Uterus (tissue), 2 donors: Measurements from ENCODE around the gene CACNA1C.

ENCODE experiments used
- POLR2A ChIP-seq, 2 donors: fragments of 450-650 bp; IDR thresholded peaks; one replicate each; pipeline ENCODE4 v1.6.1; 2016; ENCODE audit warnings: antibody characterized with exemption in 2 of 2, mild to moderate bottlenecking in 1 of 2, moderate library complexity in 1 of 2
- TF ChIP-seq, protein P1 (sequence below), 4 experiments: fragments of 200-600 bp in 2 of 4; fragments of 450-650 bp in 2 of 4; sonication (generic) in 2 of 4; IDR thresholded peaks; one replicate each; pipeline ENCODE4 v1.5.1; 2016 to 2019; ENCODE audit warnings: antibody characterized with exemption in 4 of 4, mild to moderate bottlenecking in 2 of 4, moderate library complexity in 1 of 4

DNA sequence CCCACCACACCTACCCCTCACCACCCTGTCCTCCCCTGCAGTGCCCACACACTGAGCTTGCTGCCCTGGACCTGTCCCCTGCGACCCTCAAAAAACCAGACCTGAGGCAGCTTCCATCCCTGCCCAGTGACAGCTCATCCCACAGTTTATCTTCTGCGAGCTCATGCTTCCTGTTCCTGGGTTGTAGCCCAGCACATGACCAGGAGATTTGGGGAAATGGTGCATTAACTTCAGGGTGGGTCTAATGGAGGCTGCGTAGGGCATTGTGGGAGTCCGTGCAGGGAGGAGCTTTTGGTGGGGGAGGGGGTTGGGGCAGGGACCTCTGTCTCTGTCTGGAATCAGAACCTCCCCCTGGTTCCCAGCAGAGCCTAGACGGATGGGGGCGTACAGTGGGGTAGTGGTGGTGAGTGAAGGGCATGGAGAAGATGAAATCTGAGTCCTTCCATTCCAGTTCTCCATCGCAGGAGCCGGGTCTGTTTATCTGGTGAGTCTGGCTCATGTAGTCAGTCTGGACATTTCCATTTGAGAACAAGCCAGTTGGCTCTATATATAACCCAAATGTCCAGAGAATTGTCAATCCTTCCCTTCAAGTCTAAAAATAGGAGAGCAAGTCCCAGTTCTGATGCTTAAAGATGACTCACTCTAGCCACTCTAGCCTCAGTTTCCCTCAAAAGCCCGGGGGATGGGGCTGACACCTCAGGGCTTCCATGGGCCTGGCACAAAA lies 270.9 kb downstream of the CACNA1C start:
- TF ChIP-seq, protein P1, sequence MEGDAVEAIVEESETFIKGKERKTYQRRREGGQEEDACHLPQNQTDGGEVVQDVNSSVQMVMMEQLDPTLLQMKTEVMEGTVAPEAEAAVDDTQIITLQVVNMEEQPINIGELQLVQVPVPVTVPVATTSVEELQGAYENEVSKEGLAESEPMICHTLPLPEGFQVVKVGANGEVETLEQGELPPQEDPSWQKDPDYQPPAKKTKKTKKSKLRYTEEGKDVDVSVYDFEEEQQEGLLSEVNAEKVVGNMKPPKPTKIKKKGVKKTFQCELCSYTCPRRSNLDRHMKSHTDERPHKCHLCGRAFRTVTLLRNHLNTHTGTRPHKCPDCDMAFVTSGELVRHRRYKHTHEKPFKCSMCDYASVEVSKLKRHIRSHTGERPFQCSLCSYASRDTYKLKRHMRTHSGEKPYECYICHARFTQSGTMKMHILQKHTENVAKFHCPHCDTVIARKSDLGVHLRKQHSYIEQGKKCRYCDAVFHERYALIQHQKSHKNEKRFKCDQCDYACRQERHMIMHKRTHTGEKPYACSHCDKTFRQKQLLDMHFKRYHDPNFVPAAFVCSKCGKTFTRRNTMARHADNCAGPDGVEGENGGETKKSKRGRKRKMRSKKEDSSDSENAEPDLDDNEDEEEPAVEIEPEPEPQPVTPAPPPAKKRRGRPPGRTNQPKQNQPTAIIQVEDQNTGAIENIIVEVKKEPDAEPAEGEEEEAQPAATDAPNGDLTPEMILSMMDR (IDR thresholded peaks at IDR 0.05) = no peak
- no peak for TF ChIP-seq POLR2A (IDR thresholded peaks at IDR 0.05)
